Thyroid gland (tissue), 4 donors: ENCODE data around the gene TRAPPC6A. TPM values are rescaled to one million over a fixed set of nuclear protein-coding genes. Genes with fewer than 3 reads are reported as not detected.

Experiments
- DNase-seq, 2 donors: peaks; one replicate each; pipeline ENCODE4 v3.0.0-alpha.2; 2019
- H3K27ac ChIP-seq, 3 donors: fragments of 200-600 bp; sonication (generic); 1 replicate in 2 of 3; 2 replicates in 1 of 3; pipeline ENCODE4 v1.5.1; 2016 to 2019; ENCODE audit warnings: mild to moderate bottlenecking in 1 of 3, moderate library complexity in 1 of 3
- H3K27me3 ChIP-seq: fragments of 200-600 bp; sonication (generic); one replicate; pipeline ENCODE4 v1.5.1; 2019
- H3K36me3 ChIP-seq, 2 donors: fragments of 200-600 bp; sonication (generic); one replicate each; pipeline ENCODE4 v1.5.1; 2016 to 2019
- H3K4me1 ChIP-seq, 2 donors: fragments of 200-600 bp; sonication (generic); one replicate each; pipeline ENCODE4 v1.5.1; 2017 to 2019
- H3K4me3 ChIP-seq, 3 donors: fragments of 200-600 bp; sonication (generic); replicated peaks in 1 of 3; 1 replicate in 2 of 3; 2 replicates in 1 of 3; pipeline ENCODE4 v1.5.1; 2016; ENCODE audit warnings: mild to moderate bottlenecking in 1 of 3
- H3K9me3 ChIP-seq: fragments of 200-600 bp; sonication (generic); one replicate; pipeline ENCODE4 v1.5.1; 2017
- CTCF ChIP-seq, 6 experiments: fragments of 200-600 bp in 3 of 6; fragments of 450-650 bp in 3 of 6; sonication (generic) in 3 of 6; IDR thresholded peaks; one replicate each; pipeline ENCODE4 v1.5.1; 2016 to 2019; ENCODE audit warnings: antibody characterized with exemption in 6 of 6, mild to moderate bottlenecking in 2 of 6, inconsistent platforms in 1 of 6, moderate library complexity in 1 of 6
- POLR2A ChIP-seq, 2 donors: fragments of 450-650 bp; IDR thresholded peaks; one replicate each; pipeline ENCODE4 v1.6.1; 2017; ENCODE audit warnings: antibody characterized with exemption in 2 of 2, mild to moderate bottlenecking in 2 of 2, moderate library complexity in 1 of 2
- WGBS, 2 donors: methylation state at CpG; one replicate each; pipeline ENCODE4 v1.1.5; 2017; 5-methylcytosine and 5-hydroxymethylcytosine counted together
- intact Hi-C: fragments of 100-400 bp; cut with DNase I; formaldehyde crosslinking; loops from one replicate; pipeline ENCODE4 v1.15.1; 2023
- total RNA-seq, 4 donors: library from RNA; depleted of rRNA; stranded (reverse); fragments of >200 nt; gene quantifications; one replicate each; pipeline ENCODE4 v1.2.3, GENCODE V29; 2016

The TRAPPC6A gene
- total RNA-seq, 4 donors from 2014 or later = 25.0 to 53.3 (median 38.8) TPM

GRCh38 chr19:45151821-45152503 lies 26.1 kb downstream of the TRAPPC6A start:
- WGBS, 2 donors = 100% methylated on average over 3 of the region's 64 CpGs; no CpG with 5 or more reads in 1 of the 2 donors
- no peak overlapping the region for H3K27ac ChIP-seq
- H3K36me3 ChIP-seq = no peaks in the 10 kb centered on the region
- peaks cover 6% of the 10 kb centered on the region for H3K27me3 ChIP-seq
- DNase-seq = no peak
- peaks cover 21 to 26% of the 10 kb centered on the region in 2 donors for H3K4me1 ChIP-seq
- no peaks in the 10 kb centered on the region for H3K9me3 ChIP-seq
- no peak overlapping the region for H3K4me3 ChIP-seq
- no peak for TF ChIP-seq CTCF (IDR thresholded peaks at IDR 0.05)
- TF ChIP-seq POLR2A (IDR thresholded peaks at IDR 0.05) = no peak
- intact Hi-C loops = no loop called here

GRCh38 chr19:45151320-45151719 lies 26.7 kb downstream of the TRAPPC6A start:
- WGBS, 2 donors = 69 to 97% methylated on average over 2 to 6 of the region's 7 CpGs
- peaks cover 0 to 2% of the 10 kb centered on the region in 2 donors for H3K36me3 ChIP-seq
- peaks cover 21 to 31% of the 10 kb centered on the region in 2 donors for H3K4me1 ChIP-seq
- no peaks in the 10 kb centered on the region for H3K9me3 ChIP-seq
- no peak overlapping the region for H3K4me3 ChIP-seq
- TF ChIP-seq POLR2A (IDR thresholded peaks at IDR 0.05) = no peak
- no peak for TF ChIP-seq CTCF (IDR thresholded peaks at IDR 0.05)
- no peak for DNase-seq
- no peak overlapping the region for H3K27ac ChIP-seq
- H3K27me3 ChIP-seq = peaks cover 6% of the 10 kb centered on the region
- intact Hi-C loops = no loop called here

- 45 to 60% methylated on average over 2 to 4 of the region's 4 CpGs for WGBS, 2 donors
- Histone ChIP-seq H3K9me3 (no peaks in the 10 kb centered on the region), H3K4me3 (no peak overlapping the region), H3K27me3 (peaks cover 6% of the 10 kb centered on the region), H3K4me1 (peaks cover 21 to 36% of the 10 kb centered on the region in 2 donors), H3K36me3 (peaks cover 0 to 6% of the 10 kb centered on the region in 2 donors), H3K27ac (no peak overlapping the region)
- intact Hi-C loops = no loop called here
- no peak for DNase-seq
- TF ChIP-seq POLR2A (IDR thresholded peaks at IDR 0.05) = no peak
- TF ChIP-seq CTCF (IDR thresholded peaks at IDR 0.05) = no peak
These were observed 27.2 kb downstream of the TRAPPC6A start for GRCh38 chr19:45150751-45151281.

- peaks cover 21 to 43% of the 10 kb centered on the region in 2 donors for H3K4me1 ChIP-seq
- no peak overlapping the region for H3K27ac ChIP-seq
- DNase-seq = no peak
- H3K4me3 ChIP-seq = no peak overlapping the region
- H3K36me3 ChIP-seq = peaks cover 0 to 11% of the 10 kb centered on the region in 2 donors
- 89 to 100% methylated on average over 4 of the region's 4 CpGs for WGBS, 2 donors
- intact Hi-C loops = no loop called here
- TF ChIP-seq CTCF (IDR thresholded peaks at IDR 0.05) = no peak
- TF ChIP-seq POLR2A (IDR thresholded peaks at IDR 0.05) = no peak
- peaks cover 6% of the 10 kb centered on the region for H3K27me3 ChIP-seq
- no peaks in the 10 kb centered on the region for H3K9me3 ChIP-seq
These were observed 27.9 kb downstream of the TRAPPC6A start for GRCh38 chr19:45150180-45150579.

- DNase-seq = no peak
- intact Hi-C loops = no loop called here
- Histone ChIP-seq H3K4me1 (peaks cover 21 to 50% of the 10 kb centered on the region in 2 donors), H3K9me3 (no peaks in the 10 kb centered on the region), H3K27ac (no peak overlapping the region), H3K4me3 (no peak overlapping the region), H3K27me3 (peaks cover 6% of the 10 kb centered on the region), H3K36me3 (peaks cover 0 to 17% of the 10 kb centered on the region in 2 donors)
- TF ChIP-seq POLR2A (IDR thresholded peaks at IDR 0.05) (no peak), CTCF (IDR thresholded peaks at IDR 0.05) (no peak)
- 85 to 94% methylated on average over 9 of the region's 9 CpGs for WGBS, 2 donors
These were observed 28.9 kb downstream of the TRAPPC6A start for GRCh38 chr19:45149129-45149528.
